ENCODE measurements around the gene RAD1. TPM values are rescaled to one million over a fixed set of nuclear protein-coding genes. Genes with fewer than 3 reads are reported as not detected.
"Not testable (repeated sequence)": the region's sequence is repeated elsewhere in the genome, so short reads cannot be mapped to it uniquely, and the experiment has no call there.

Gene RAD1
- total RNA-seq, 1 donor = 68.7 TPM

DNA sequence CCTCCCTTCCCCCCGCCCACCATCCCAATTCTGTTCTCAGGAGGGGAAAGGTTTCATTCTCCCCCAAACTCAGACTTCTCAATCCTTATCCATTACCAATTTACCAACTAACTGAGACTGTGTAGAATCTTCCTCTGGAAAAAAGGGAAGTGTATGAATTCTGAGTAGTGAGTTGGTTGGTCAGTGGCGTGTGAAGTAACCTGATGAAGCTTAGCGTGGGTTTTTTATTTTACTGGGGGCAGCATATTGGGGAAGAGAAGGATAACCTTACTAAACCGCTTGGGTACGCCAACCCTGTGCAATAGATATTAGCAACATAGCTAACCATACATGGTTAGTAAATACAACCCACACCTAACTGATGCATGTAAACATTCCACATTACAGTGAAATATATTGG, 13.0 kb upstream of the RAD1 start:
- TF ChIP-seq, protein P1, sequence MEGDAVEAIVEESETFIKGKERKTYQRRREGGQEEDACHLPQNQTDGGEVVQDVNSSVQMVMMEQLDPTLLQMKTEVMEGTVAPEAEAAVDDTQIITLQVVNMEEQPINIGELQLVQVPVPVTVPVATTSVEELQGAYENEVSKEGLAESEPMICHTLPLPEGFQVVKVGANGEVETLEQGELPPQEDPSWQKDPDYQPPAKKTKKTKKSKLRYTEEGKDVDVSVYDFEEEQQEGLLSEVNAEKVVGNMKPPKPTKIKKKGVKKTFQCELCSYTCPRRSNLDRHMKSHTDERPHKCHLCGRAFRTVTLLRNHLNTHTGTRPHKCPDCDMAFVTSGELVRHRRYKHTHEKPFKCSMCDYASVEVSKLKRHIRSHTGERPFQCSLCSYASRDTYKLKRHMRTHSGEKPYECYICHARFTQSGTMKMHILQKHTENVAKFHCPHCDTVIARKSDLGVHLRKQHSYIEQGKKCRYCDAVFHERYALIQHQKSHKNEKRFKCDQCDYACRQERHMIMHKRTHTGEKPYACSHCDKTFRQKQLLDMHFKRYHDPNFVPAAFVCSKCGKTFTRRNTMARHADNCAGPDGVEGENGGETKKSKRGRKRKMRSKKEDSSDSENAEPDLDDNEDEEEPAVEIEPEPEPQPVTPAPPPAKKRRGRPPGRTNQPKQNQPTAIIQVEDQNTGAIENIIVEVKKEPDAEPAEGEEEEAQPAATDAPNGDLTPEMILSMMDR (IDR thresholded peaks at IDR 0.05; ENCODE audit: insufficient read depth, low read depth, low read length) = no peak

DNA sequence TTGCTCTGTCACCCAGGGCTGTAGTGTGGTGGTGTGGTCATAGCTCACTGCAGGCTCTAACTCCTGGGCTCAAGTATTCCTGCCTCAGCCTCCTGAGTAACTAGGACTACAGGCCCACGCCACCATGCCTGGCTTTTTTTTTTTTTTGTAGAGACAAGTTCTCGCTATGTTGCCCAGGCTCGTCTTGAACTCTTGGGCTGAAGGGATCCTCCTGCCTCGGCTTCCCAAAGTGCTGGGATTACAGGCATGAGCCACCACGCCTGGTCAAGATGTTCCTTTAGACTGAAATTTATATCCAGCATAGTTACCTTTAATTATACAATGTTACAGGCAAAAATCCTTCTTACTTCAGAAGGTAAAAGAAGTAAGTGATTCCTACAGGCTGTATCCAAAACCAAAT, 12.5 kb upstream of the RAD1 start:
- H3K4me3 ChIP-seq (ENCODE audit: low read depth, low read length) = no peak overlapping the region
- TF ChIP-seq, protein P1 (IDR thresholded peaks at IDR 0.05; ENCODE audit: insufficient read depth, low read depth, low read length) = no peak

More for the DNA sequence above, 13.0 kb upstream of the RAD1 start:
- no peak overlapping the region for H3K4me3 ChIP-seq (ENCODE audit: low read depth, low read length)
- no peak for DNase-seq (ENCODE audit: low read depth)

DNA sequence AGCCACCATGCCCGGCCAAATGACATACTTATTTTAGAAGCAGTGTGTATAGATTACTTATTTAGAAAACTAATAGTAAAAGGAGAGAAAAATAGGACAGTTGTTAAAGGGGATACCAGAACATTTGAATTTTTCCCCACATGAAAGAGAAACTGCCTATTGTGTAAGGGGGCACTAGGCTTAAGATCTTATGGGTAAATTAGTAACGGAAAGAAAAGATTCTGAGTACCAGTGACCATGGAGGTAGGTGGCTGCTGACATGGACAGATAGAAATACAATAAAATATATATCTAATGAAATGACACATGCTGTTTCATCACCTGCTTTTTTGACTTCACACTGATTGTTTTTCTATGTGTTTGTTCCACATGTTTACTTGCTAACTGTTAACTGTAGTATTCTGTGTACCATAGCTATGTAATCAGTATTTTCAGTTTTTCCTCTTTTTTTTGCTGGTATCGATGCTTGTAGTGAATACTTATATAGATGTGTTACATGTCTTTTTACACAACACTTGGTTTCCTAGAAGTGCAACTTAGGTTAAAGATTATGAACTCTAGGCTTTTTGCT, 11.1 kb upstream of the RAD1 start:
- DNase-seq (ENCODE audit: low read depth) = no peak
- TF ChIP-seq, protein P1 (IDR thresholded peaks at IDR 0.05; ENCODE audit: insufficient read depth, low read depth, low read length) = no peak
- no peak overlapping the region for H3K4me3 ChIP-seq (ENCODE audit: low read depth, low read length)

More for the DNA sequence above, 12.5 kb upstream of the RAD1 start:
- no peak for DNase-seq (ENCODE audit: low read depth)

DNA sequence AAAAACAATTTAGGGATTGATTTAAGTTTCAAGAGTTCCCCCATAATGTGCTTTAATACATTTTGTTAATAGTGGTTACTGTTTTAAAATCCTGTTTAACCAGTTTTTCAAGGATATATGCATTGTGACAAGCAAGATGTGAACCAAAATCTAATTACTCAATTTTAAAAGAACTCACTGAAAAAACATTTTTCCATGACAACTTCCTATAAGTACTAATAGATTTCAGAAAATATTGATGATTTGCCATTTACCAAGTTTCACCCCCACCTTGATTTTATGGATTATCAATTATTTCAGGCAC, 9.1 kb upstream of the RAD1 start:
- DNase-seq (ENCODE audit: low read depth) = no peak
- TF ChIP-seq, protein P1 (IDR thresholded peaks at IDR 0.05; ENCODE audit: insufficient read depth, low read depth, low read length) = no peak
- H3K4me3 ChIP-seq (ENCODE audit: low read depth, low read length) = no peak overlapping the region

DNA sequence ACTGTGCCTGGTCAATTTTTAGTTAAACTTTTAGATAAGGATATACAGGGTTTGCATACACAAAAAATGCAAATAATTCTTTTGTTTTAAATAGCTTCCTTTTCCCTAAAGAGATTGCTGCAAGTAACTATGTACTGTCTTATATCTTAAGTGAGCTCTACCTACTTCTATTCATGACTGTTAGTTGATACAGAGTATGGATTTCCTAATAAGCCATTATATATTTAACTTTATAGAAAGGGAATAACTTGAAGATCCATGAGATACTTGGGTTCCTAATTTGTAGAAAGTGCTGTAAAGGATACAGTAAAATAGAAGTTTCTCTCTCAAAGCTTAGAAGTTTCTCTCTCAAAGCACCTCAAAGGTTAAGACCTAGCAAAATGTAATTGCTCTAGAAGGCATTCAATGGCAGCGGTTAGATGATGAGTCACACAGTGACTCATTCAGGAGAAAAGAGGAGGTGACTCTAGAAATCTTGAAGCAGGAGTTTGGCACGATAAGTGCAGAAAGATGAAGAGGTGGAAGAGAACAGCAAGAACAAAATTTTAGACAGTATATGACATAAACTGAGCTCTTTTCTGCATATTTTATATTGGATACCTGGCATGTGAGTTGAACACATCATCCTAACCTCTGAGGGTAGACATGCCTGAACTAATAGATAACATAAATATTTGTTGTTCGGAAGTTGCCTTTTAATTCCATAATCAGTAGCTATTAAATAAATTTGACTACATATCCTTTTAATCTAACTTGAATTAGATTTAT, 8.6 kb upstream of the RAD1 start:
- DNase-seq (ENCODE audit: low read depth) = peak; percentile 84
- TF ChIP-seq, protein P1 (IDR thresholded peaks at IDR 0.05; ENCODE audit: insufficient read depth, low read depth, low read length) = no peak
- no peak overlapping the region for H3K4me3 ChIP-seq (ENCODE audit: low read depth, low read length)

DNA sequence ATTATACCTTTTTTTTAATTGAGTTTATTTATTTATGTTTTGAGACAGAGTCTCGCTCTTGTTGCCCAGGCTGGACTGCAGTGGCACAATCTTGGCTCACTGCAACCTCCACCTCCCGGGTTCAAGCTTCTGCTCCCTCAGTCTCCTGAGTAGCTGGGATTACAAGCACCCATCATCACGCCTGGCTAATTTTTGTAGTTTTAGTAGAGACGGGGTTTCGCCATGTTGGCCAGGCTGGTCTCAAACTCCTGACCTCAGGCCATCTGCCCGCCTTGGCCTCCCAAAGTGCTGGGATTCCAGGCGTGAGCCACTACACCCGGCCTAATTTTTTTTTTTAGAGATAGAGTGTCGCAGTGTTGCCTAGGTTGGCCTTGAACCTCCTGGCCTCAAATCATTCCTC, 8.0 kb upstream of the RAD1 start:
- not testable (repeated sequence) for H3K4me3 ChIP-seq (ENCODE audit: low read depth, low read length); DNase-seq (ENCODE audit: low read depth)

DNA sequence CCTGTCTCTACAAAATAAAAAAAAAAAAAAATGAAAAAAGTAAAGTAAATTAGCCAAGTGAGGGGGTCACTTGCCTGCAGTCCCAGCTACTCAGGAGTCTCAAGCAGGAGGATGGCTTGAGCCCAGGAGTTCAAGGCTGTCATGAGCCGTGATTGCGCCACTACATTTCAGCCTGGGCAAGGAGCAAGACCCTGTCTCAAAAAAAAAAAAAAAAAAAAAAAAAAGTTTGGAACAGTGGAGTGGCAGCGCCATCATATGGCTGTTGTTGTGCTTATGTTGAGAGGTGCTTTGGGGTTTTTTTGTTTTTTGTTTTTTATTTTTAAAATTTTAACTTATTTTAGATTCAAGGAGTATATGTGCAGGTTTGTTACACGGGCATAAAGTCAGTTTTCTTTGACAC, 3.8 kb upstream of the RAD1 start:
- DNase-seq (ENCODE audit: low read depth) = no peak
- TF ChIP-seq, protein P1 (IDR thresholded peaks at IDR 0.05; ENCODE audit: insufficient read depth, low read depth, low read length) = peak; percentile 18
- no peak overlapping the region for H3K4me3 ChIP-seq (ENCODE audit: low read depth, low read length)

Measured in fibroblast of villous mesenchyme (primary cell).